HG02610 (cell line): Measurements from ENCODE around the gene SLC6A3.

ENCODE experiments used
- ATAC-seq: cut with Tn5 transposase; IDR thresholded peaks from one replicate; pipeline ENCODE4 v1.9.1; 2021; ENCODE audit warnings: mild to moderate bottlenecking, moderate library complexity; ENCODE audit not compliant: unreplicated experiment

The SLC6A3 gene

GRCh38 chr5:1357946-1358725 lies 87.1 kb downstream of the SLC6A3 start:
- ATAC-seq: no peak

- no peak for ATAC-seq
These were observed 88.1 kb downstream of the SLC6A3 start for GRCh38 chr5:1356873-1357787.

- ATAC-seq: no peak
These were observed 90.7 kb downstream of the SLC6A3 start for GRCh38 chr5:1354576-1354975.

GRCh38 chr5:1352231-1353219 lies 92.7 kb downstream of the SLC6A3 start:
- no peak for ATAC-seq

- no peak for ATAC-seq
These were observed 94.1 kb downstream of the SLC6A3 start for GRCh38 chr5:1351156-1351555.

- ATAC-seq: no peak
These were observed 96.0 kb downstream of the SLC6A3 start for GRCh38 chr5:1349246-1349645.

GRCh38 chr5:1348986-1349245 lies 96.3 kb downstream of the SLC6A3 start:
- ATAC-seq: no peak

GRCh38 chr5:1347571-1347970 lies 97.7 kb downstream of the SLC6A3 start:
- no peak for ATAC-seq

- ATAC-seq: no peak
These were observed 98.4 kb downstream of the SLC6A3 start for GRCh38 chr5:1346627-1347440.

GRCh38 chr5:1345876-1346626 lies 99.2 kb downstream of the SLC6A3 start:
- ATAC-seq: no peak

GRCh38 chr5:1344975-1345838 lies 100.0 kb downstream of the SLC6A3 start, which contains the start of gene CLPTM1L:
CLPTM1L (minus strand) TSS chr5:1345099; CDS start chr5:1344841, 258 bp downstream.
- ATAC-seq: peak; percentile 86

- ATAC-seq: peak; percentile 14
These were observed 101.0 kb downstream of the SLC6A3 start for GRCh38 chr5:1343931-1344901.

- ATAC-seq: no peak
These were observed 101.9 kb downstream of the SLC6A3 start for GRCh38 chr5:1343315-1343751.
